IMR-90 (cell line): ENCODE measurements around the gene ENKUR. TPM values are rescaled to one million over a fixed set of nuclear protein-coding genes. Genes with fewer than 3 reads are reported as not detected.

Experiments used
- ATAC-seq: fragments of 200-7000 bp; cut with Tn5 transposase; 2 replicates; pipeline ENCODE4 v1.9.1; 2020; ENCODE audit warnings: low read depth, mild to moderate bottlenecking, moderate library complexity
- BruUV-seq: library from RNA; stranded (reverse); fragments of 400-500 nt; replicated peaks from 2 replicates; lab custom pipeline; 2021; lab: Mats Ljungman, UMichigan
- CTCF ChIA-PET: fragments of 300-600 bp; formaldehyde crosslinking; extraction: SDS; loops from one replicate; lab custom pipeline; 2021; ENCODE audit warnings: antibody characterized with exemption; lab: Yijun Ruan, JAX
- POLR2A ChIA-PET: fragments of 300-600 bp; sonication (Branson Sonifier 250); formaldehyde crosslinking; loops from one replicate; lab custom pipeline; 2022; ENCODE audit warnings: antibody characterized with exemption; ENCODE audit not compliant: unreplicated experiment; lab: Charles Lee
- DNase-seq: peaks from one replicate; pipeline ENCODE4 v3.0.0; 2013
- H2AFZ ChIP-seq: replicated peaks from 2 replicates; pipeline ENCODE3; 2013; ENCODE audit warnings: low read length, mild to moderate bottlenecking; ENCODE audit not compliant: poor library complexity
- H2AK5ac ChIP-seq: 2 replicates; pipeline ENCODE4 v1.6.1; 2013; ENCODE audit warnings: low read depth, low read length, inconsistent platforms
- H2AK9ac ChIP-seq: replicated peaks from 2 replicates; pipeline ENCODE3; 2013; ENCODE audit warnings: mild to moderate bottlenecking, low read depth, low read length, moderate library complexity; ENCODE audit not compliant: poor library complexity
- H2BK120ac ChIP-seq: 2 replicates; pipeline ENCODE4 v1.6.1; 2013; ENCODE audit warnings: low read depth, low read length, inconsistent platforms
- H2BK15ac ChIP-seq: 3 replicates; pipeline ENCODE4 v1.6.1; 2013; ENCODE audit warnings: low read depth, low read length, inconsistent platforms
- H2BK20ac ChIP-seq: 2 replicates; pipeline ENCODE4 v1.6.1; 2013; ENCODE audit warnings: low read depth, mild to moderate bottlenecking, inconsistent platforms, low read length, moderate library complexity
- H2BK5ac ChIP-seq: 2 replicates; pipeline ENCODE4 v1.6.1; 2013; ENCODE audit warnings: mild to moderate bottlenecking, low read depth, low read length, inconsistent platforms; ENCODE audit not compliant: poor library complexity, severe bottlenecking
- H3K14ac ChIP-seq: replicated peaks from 2 replicates; pipeline ENCODE4 v1.6.1; 2013; ENCODE audit warnings: low read depth, low read length, inconsistent platforms
- H3K18ac ChIP-seq: 2 replicates; pipeline ENCODE4 v1.6.1; 2013; ENCODE audit warnings: low read depth, low read length, control low read depth
- H3K23ac ChIP-seq: 2 replicates; pipeline ENCODE4 v1.6.1; 2013; ENCODE audit warnings: low read depth, low read length, inconsistent platforms
- H3K27ac ChIP-seq: 2 replicates; pipeline ENCODE4 v1.5.1; 2013; ENCODE audit warnings: mild to moderate bottlenecking, control low read depth, low read length; ENCODE audit not compliant: insufficient read depth
- H3K27me3 ChIP-seq: 2 replicates; pipeline ENCODE4 v1.6.1; 2013; ENCODE audit warnings: low read length; ENCODE audit not compliant: control insufficient read depth, insufficient read depth
- H3K36me3 ChIP-seq: 2 replicates; pipeline ENCODE4 v1.6.1; 2013; ENCODE audit warnings: low read length, mixed read lengths; ENCODE audit not compliant: control insufficient read depth, insufficient read depth
- H3K4ac ChIP-seq: 2 replicates; pipeline ENCODE4 v1.6.1; 2013; ENCODE audit warnings: low read depth, low read length, inconsistent platforms
- H3K4me1 ChIP-seq: 2 replicates; pipeline ENCODE4 v1.6.1; 2013; ENCODE audit warnings: low read length, mixed read lengths; ENCODE audit not compliant: control insufficient read depth, insufficient read depth
- H3K4me2 ChIP-seq: 2 replicates; pipeline ENCODE4 v1.6.1; 2013; ENCODE audit warnings: low read depth, mild to moderate bottlenecking, control low read depth, low read length, moderate library complexity
- H3K4me3 ChIP-seq: 2 replicates; pipeline ENCODE4 v1.5.1; 2013; ENCODE audit warnings: low read depth, mild to moderate bottlenecking, control low read depth, low read length, moderate library complexity; ENCODE audit not compliant: insufficient read depth
- H3K56ac ChIP-seq: 2 replicates; pipeline ENCODE4 v1.6.1; 2013; ENCODE audit warnings: low read length, inconsistent platforms; ENCODE audit not compliant: insufficient read depth; ENCODE audit errors: extremely low read depth
- H3K79me1 ChIP-seq, 2 experiments: 2 replicates each; pipeline ENCODE4 v1.6.1; 2013; ENCODE audit warnings: low read length in 2 of 2, inconsistent platforms in 1 of 2, low read depth in 1 of 2
- H3K9ac ChIP-seq: 2 replicates; pipeline ENCODE4 v1.6.1; 2013; ENCODE audit warnings: low read depth, low read length, control low read depth
- H3K9me1 ChIP-seq: 2 replicates; pipeline ENCODE4 v1.6.1; 2013; ENCODE audit warnings: low read length, inconsistent platforms; ENCODE audit not compliant: insufficient read depth
- H3K9me3 ChIP-seq: 2 replicates; pipeline ENCODE4 v1.6.1; 2013; ENCODE audit warnings: low read length; ENCODE audit not compliant: control insufficient read depth, insufficient read depth
- H4K20me1 ChIP-seq: 2 replicates; pipeline ENCODE4 v1.6.1; 2013; ENCODE audit warnings: low read length, inconsistent platforms; ENCODE audit not compliant: insufficient read depth
- H4K5ac ChIP-seq: 2 replicates; pipeline ENCODE4 v1.6.1; 2013; ENCODE audit warnings: mild to moderate bottlenecking, low read depth, low read length, control low read depth
- H4K8ac ChIP-seq, 2 experiments: 2 replicates each; pipeline ENCODE4 v1.6.1; 2013; ENCODE audit warnings: low read depth in 2 of 2, low read length in 2 of 2, control low read depth in 1 of 2, inconsistent platforms in 1 of 2
- H4K91ac ChIP-seq: 2 replicates; pipeline ENCODE4 v1.6.1; 2013; ENCODE audit warnings: low read depth, low read length, inconsistent platforms; ENCODE audit not compliant: insufficient read depth
- BHLHE40 ChIP-seq: fragments of 150-350 bp; IDR thresholded peaks from 2 replicates; pipeline ENCODE4 v1.6.1; 2016; ENCODE audit warnings: mild to moderate bottlenecking, low read depth, low read length
- CTCF ChIP-seq: conservative IDR thresholded peaks from 2 replicates; pipeline ENCODE4 v1.5.1; 2012; ENCODE audit warnings: mild to moderate bottlenecking, low read depth, low read length, improper control_type of control experiment
- FOS ChIP-seq: fragments of 150-350 bp; IDR thresholded peaks from 2 replicates; pipeline ENCODE4 v1.6.1; 2016; ENCODE audit warnings: low read depth, low read length
- MAFK ChIP-seq: IDR thresholded peaks from 2 replicates; pipeline ENCODE4 v1.6.1; 2012; ENCODE audit warnings: low read depth, low read length, improper control_type of control experiment
- MXI1 ChIP-seq: IDR thresholded peaks from 2 replicates; pipeline ENCODE4 v1.6.1; 2012; ENCODE audit warnings: low read depth, mild to moderate bottlenecking, low read length, moderate library complexity, borderline replicate concordance
- NFE2L2 ChIP-seq: fragments of 150-350 bp; IDR thresholded peaks from 2 replicates; pipeline ENCODE4 v1.6.1; 2016; ENCODE audit warnings: low read depth, mild to moderate bottlenecking, low read length
- POLR2A ChIP-seq: IDR thresholded peaks from 2 replicates; pipeline ENCODE4 v1.6.1; 2012; ENCODE audit warnings: mild to moderate bottlenecking, low read depth, low read length
- RCOR1 ChIP-seq: IDR thresholded peaks from 2 replicates; pipeline ENCODE4 v1.6.1; 2012; ENCODE audit warnings: mild to moderate bottlenecking, low read length, improper control_type of control experiment; ENCODE audit not compliant: insufficient replicate concordance
- RFX5 ChIP-seq: IDR thresholded peaks from 2 replicates; pipeline ENCODE4 v1.8.0; 2012; ENCODE audit warnings: low read depth, mild to moderate bottlenecking, low read length, moderate library complexity
- WGBS, 2 experiments: methylation state at CpG; one replicate each; pipeline versions ENCODE4 v1.1.5 to v1.1.7; 2013; ENCODE audit warnings: missing lambda C conversion rate in 2 of 2; ENCODE audit not compliant: insufficient read length in 1 of 2; ENCODE audit errors: extremely low coverage in 2 of 2; 5-methylcytosine and 5-hydroxymethylcytosine counted together
- dilution Hi-C: fragments of 300-500 bp; cut with HindIII; formaldehyde crosslinking; loops from one replicate; pipeline ENCODE4 v1.14.3; 2018; ENCODE audit warnings: low sequenced_read_pairs; ENCODE audit not compliant: unreplicated experiment
- in situ Hi-C: fragments of 300-500 bp; cut with MboI; formaldehyde crosslinking; loops from 3 replicates; pipeline ENCODE4 v1.14.3; 2019; ENCODE audit warnings: low sequenced_read_pairs, inconsistent platforms, mixed read lengths
- intact Hi-C: fragments of 100-400 bp; cut with micrococcal nuclease; formaldehyde crosslinking; loops from 2 replicates; pipeline ENCODE4 v1.10.0; 2022
- polyA plus RNA-seq, 3 experiments: library from polyadenylated mRNA; depleted of rRNA; stranded (reverse); fragments of >200 nt; gene quantifications; 2 replicates each; pipeline ENCODE4 v1.2.3, GENCODE V29; 2012; ENCODE audit warnings: low replicate concordance in 1 of 3
- total RNA-seq: library from RNA; depleted of rRNA; stranded (reverse); fragments of >200 nt; gene quantifications from 2 replicates; pipeline ENCODE4 v1.2.3, GENCODE V29; 2012

ENKUR gene
- total and polyA plus RNA-seq, 2 of the 4 experiments (the other 2 are of a cell fraction), result not detected

DNA sequence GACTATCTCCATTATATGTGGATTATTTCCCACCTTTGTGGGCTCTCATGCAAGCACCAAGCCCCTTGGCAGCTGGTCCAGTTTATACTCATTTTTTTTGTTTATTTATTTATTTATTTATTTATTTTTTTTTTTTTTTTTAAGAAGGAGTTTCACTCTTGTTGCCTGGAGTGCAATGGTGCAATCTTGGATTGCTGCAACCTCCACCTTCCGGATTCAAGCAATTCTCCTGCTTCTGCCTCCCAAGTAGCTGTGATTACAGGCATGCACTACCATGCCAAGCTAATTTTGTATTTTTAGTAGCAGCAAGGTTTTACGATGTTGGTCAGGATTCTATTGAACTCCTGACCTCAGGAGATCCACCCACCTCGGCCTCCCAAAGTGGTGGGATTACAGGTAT lies 66.3 kb downstream of the ENKUR start:
- no CpG with 5 or more reads among the region's 3 CpGs for WGBS, 2 experiments
- H3K23ac ChIP-seq, result no peak overlapping the region
- peaks cover 7% of the 10 kb centered on the region; the same call in 1 of the 2 replicates for H3K9me1 ChIP-seq
- intact Hi-C loops, result loop anchor here (5.0 kb wide), 1 partner anchor 57 kb away; no protein-coding TSS in a partner anchor
- H4K5ac ChIP-seq, result no peak overlapping the region
- CTCF ChIA-PET, result no interaction called here
- peaks cover 23% of the 10 kb centered on the region for H3K4me1 ChIP-seq
- H3K27me3 ChIP-seq, result no peaks in the 10 kb centered on the region
- H2AK9ac ChIP-seq, result no peak overlapping the region
- DNase-seq, result no peak
- no peak overlapping the region for H3K18ac ChIP-seq
- ATAC-seq, result no peak
- no peak overlapping the region for H3K14ac ChIP-seq
- H2BK5ac ChIP-seq, result no peak overlapping the region
- no peak overlapping the region for H3K4me2 ChIP-seq
- H3K27ac ChIP-seq, result no peak overlapping the region
- H2AFZ ChIP-seq, result no peak overlapping the region
- H3K9me3 ChIP-seq, result no peaks in the 10 kb centered on the region
- H3K56ac ChIP-seq, result no peak overlapping the region
- no peak overlapping the region for H3K4ac ChIP-seq
- no peak overlapping the region for H2AK5ac ChIP-seq
- POLR2A ChIA-PET, result no interaction called here
- BruUV-seq, result no TSS peak
- dilution Hi-C loops, result no loop called here
- peaks cover 6 to 31% of the 10 kb centered on the region in 2 experiments; a peak in 3 of 4 replicates for H3K79me1 ChIP-seq
- no peaks in the 10 kb centered on the region for H3K36me3 ChIP-seq
- no peak overlapping the region for H4K8ac ChIP-seq
- no peak for TF ChIP-seq FOS
- TF ChIP-seq RCOR1, result no peak
- no peak for TF ChIP-seq NFE2L2
- no peak for TF ChIP-seq BHLHE40
- TF ChIP-seq POLR2A, result no peak
- no peak for TF ChIP-seq MXI1
- no peak for TF ChIP-seq RFX5
- TF ChIP-seq CTCF, result no peak
- no peak for TF ChIP-seq MAFK
- no peak overlapping the region for H3K9ac ChIP-seq
- H4K20me1 ChIP-seq, result no peaks in the 10 kb centered on the region
- H2BK20ac ChIP-seq, result no peak overlapping the region
- H3K4me3 ChIP-seq, result no peak overlapping the region
- no peak overlapping the region for H2BK120ac ChIP-seq
- no peak overlapping the region for H4K91ac ChIP-seq
- in situ Hi-C loops, result loop anchor here (25.0 kb wide), 1 partner anchor 237 kb away; the partner anchor contains the start of gene ARHGAP21
- H2BK15ac ChIP-seq, result no peak overlapping the region
